ENCODE data around the gene SZRD1. TPM values are rescaled to one million over a fixed set of nuclear protein-coding genes. Genes with fewer than 3 reads are reported as not detected.

SZRD1 gene
- total and polyA plus RNA-seq, 2 of the 4 experiments (the other 2 are of a cell fraction): 119 to 149 TPM

GRCh38 chr1:16438516-16438915 is 71.5 kb downstream of the SZRD1 start:
- intact Hi-C loops (cut with micrococcal nuclease) (no loop called here), in situ Hi-C loops (cut with MboI; ENCODE audit: low sequenced_read_pairs) (no loop called here), dilution Hi-C loops (cut with HindIII; ENCODE audit: low sequenced_read_pairs, unreplicated experiment) (no loop called here)
- Histone ChIP-seq H4K91ac (ENCODE audit: insufficient read depth, low read depth, low read length) (no peak overlapping the region), H3K9ac (ENCODE audit: low read depth, low read length) (no peak overlapping the region), H3K18ac (ENCODE audit: low read depth, low read length) (no peak overlapping the region), H2BK120ac (ENCODE audit: low read depth, low read length) (no peak overlapping the region), H3K36me3 (ENCODE audit: control insufficient read depth, insufficient read depth, low read length) (peaks cover 5% of the 10 kb centered on the region; the same call in 1 of the 2 replicates), H4K8ac (ENCODE audit: low read depth in 2 of 2, low read length in 2 of 2) (no peak overlapping the region), H2BK20ac (ENCODE audit: low read depth, low read length) (no peak overlapping the region), H3K4me1 (ENCODE audit: control insufficient read depth, insufficient read depth, low read length) (peaks cover 2% of the 10 kb centered on the region), H3K56ac (ENCODE audit: extremely low read depth, insufficient read depth, low read length) (no peak overlapping the region), H3K4me3 (ENCODE audit: insufficient read depth, low read depth, low read length) (no peak overlapping the region), H3K14ac (replicated peaks; ENCODE audit: low read depth, low read length) (no peak overlapping the region), H3K23ac (ENCODE audit: low read depth, low read length) (no peak overlapping the region), H2AK9ac (replicated peaks; ENCODE audit: low read depth, low read length, poor library complexity) (no peak overlapping the region), H2BK15ac (ENCODE audit: low read depth, low read length) (no peak overlapping the region), H3K4me2 (ENCODE audit: low read depth, low read length) (no peak overlapping the region), H3K27ac (ENCODE audit: insufficient read depth, low read length) (no peak overlapping the region), H2BK5ac (ENCODE audit: low read depth, low read length, poor library complexity, severe bottlenecking) (no peak overlapping the region), H2AFZ (replicated peaks; ENCODE audit: low read length, poor library complexity) (no peak overlapping the region), H2AK5ac (ENCODE audit: low read depth, low read length) (no peak overlapping the region), H3K79me1 (ENCODE audit: low read depth in 1 of 2, low read length in 2 of 2) (peaks cover 15 to 34% of the 10 kb centered on the region in 2 experiments; a peak in 3 of 4 replicates), H4K20me1 (ENCODE audit: insufficient read depth, low read length) (peaks cover 17% of the 10 kb centered on the region; the same call in 1 of the 2 replicates), H3K27me3 (ENCODE audit: control insufficient read depth, insufficient read depth, low read length) (peaks cover under 1% of the 10 kb centered on the region; the same call in 1 of the 2 replicates), H4K5ac (ENCODE audit: low read depth, low read length) (no peak overlapping the region), H3K9me1 (ENCODE audit: insufficient read depth, low read length) (0 out of 2 replicates have a peak, but pooled peaks cover 3% of the 10 kb centered on the region), H3K9me3 (ENCODE audit: control insufficient read depth, insufficient read depth, low read length) (no peaks in the 10 kb centered on the region), H3K4ac (ENCODE audit: low read depth, low read length) (no peak overlapping the region)
- ChIA-PET CTCF (no interaction called here), POLR2A (ENCODE audit: unreplicated experiment) (no interaction called here)
- WGBS, 2 experiments (ENCODE audit: extremely low coverage in 2 of 2, insufficient read length in 1 of 2): 100% methylated on average over 1 of the region's 2 CpGs; no CpG with 5 or more reads in 1 of the 2 experiments
- no TSS peak for BruUV-seq (replicated peaks)
- ATAC-seq (ENCODE audit: low read depth) (no peak), DNase-seq (no peak)
- TF ChIP-seq MAFK (IDR thresholded peaks at IDR 0.05; ENCODE audit: low read depth, low read length) (no peak), MXI1 (IDR thresholded peaks at IDR 0.05; ENCODE audit: borderline replicate concordance, low read depth, low read length) (no peak), POLR2A (IDR thresholded peaks at IDR 0.05; ENCODE audit: low read depth, low read length) (no peak), CHD1 (IDR thresholded peaks at IDR 0.05; ENCODE audit: low read depth, low read length) (no peak), CEBPB (IDR thresholded peaks at IDR 0.05; ENCODE audit: low read depth, low read length) (no peak), CTCF (conservative IDR thresholded peaks at IDR 0.05; ENCODE audit: low read depth, low read length) (no peak), RCOR1 (IDR thresholded peaks at IDR 0.05; ENCODE audit: insufficient replicate concordance, low read length) (no peak), SMC3 (IDR thresholded peaks at IDR 0.05; ENCODE audit: low read depth, low read length) (no peak), FOS (IDR thresholded peaks at IDR 0.05; ENCODE audit: low read depth, low read length) (no peak), NFE2L2 (IDR thresholded peaks at IDR 0.05; ENCODE audit: low read depth, low read length) (no peak), RAD21 (IDR thresholded peaks at IDR 0.05; ENCODE audit: low read length) (no peak), MAZ (IDR thresholded peaks at IDR 0.05; ENCODE audit: borderline replicate concordance, low read depth, low read length) (no peak), BHLHE40 (IDR thresholded peaks at IDR 0.05; ENCODE audit: low read depth, low read length) (no peak)
- TF ChIP-seq, protein P1, sequence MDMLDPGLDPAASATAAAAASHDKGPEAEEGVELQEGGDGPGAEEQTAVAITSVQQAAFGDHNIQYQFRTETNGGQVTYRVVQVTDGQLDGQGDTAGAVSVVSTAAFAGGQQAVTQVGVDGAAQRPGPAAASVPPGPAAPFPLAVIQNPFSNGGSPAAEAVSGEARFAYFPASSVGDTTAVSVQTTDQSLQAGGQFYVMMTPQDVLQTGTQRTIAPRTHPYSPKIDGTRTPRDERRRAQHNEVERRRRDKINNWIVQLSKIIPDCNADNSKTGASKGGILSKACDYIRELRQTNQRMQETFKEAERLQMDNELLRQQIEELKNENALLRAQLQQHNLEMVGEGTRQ (IDR thresholded peaks at IDR 0.05; ENCODE audit: low read depth, low read length): no peak

Measured in IMR-90 (cell line).